GM12801 (cell line): Measurements from ENCODE around the gene TFDP2.

Experiments used
- CTCF ChIP-seq: IDR thresholded peaks from one replicate; pipeline ENCODE4 v1.5.1; 2011; ENCODE audit warnings: control low read depth; ENCODE audit not compliant: insufficient read length; ENCODE audit errors: extremely low read depth

Gene TFDP2

GRCh38 chr3:142097099-142097843 is 52.1 kb downstream of the TFDP2 start:
- TF ChIP-seq CTCF = no peak

GRCh38 chr3:142095841-142096240 is 53.5 kb downstream of the TFDP2 start:
- no peak for TF ChIP-seq CTCF

GRCh38 chr3:142088522-142088921 is 60.8 kb downstream of the TFDP2 start:
- no peak for TF ChIP-seq CTCF

GRCh38 chr3:142087676-142088075 is 61.7 kb downstream of the TFDP2 start:
- no peak for TF ChIP-seq CTCF

- no peak for TF ChIP-seq CTCF
These were observed 62.7 kb downstream of the TFDP2 start for GRCh38 chr3:142086581-142087090.

GRCh38 chr3:142081178-142081577 is 68.2 kb downstream of the TFDP2 start:
- TF ChIP-seq CTCF = no peak

- no peak for TF ChIP-seq CTCF
These were observed 71.4 kb downstream of the TFDP2 start for GRCh38 chr3:142077859-142078500.
